Stimulated activated naive CD4-positive, alpha-beta T cell (primary cell): ENCODE results near the gene IL6.
"Not testable (repeated sequence)": the region's sequence is repeated elsewhere in the genome, so short reads cannot be mapped to it uniquely, and the experiment has no call there.

Experiments
- DNase-seq, 6 experiments: peaks; one replicate each; lab custom pipeline; 2025; lab: John Stamatoyannopoulos, UW

The IL6 gene

DNA sequence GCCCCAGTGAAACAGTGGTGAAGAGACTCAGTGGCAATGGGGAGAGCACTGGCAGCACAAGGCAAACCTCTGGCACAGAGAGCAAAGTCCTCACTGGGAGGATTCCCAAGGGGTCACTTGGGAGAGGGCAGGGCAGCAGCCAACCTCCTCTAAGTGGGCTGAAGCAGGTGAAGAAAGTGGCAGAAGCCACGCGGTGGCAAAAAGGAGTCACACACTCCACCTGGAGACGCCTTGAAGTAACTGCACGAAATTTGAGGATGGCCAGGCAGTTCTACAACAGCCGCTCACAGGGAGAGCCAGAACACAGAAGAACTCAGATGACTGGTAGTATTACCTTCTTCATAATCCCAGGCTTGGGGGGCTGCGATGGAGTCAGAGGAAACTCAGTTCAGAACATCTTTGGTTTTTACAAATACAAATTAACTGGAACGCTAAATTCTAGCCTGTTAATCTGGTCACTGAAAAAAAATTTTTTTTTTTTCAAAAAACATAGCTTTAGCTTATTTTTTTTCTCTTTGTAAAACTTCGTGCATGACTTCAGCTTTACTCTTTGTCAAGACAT, 574 bp upstream of the IL6 start:
- DNase-seq: peak; percentile 12 to 58 (median 32)

DNA sequence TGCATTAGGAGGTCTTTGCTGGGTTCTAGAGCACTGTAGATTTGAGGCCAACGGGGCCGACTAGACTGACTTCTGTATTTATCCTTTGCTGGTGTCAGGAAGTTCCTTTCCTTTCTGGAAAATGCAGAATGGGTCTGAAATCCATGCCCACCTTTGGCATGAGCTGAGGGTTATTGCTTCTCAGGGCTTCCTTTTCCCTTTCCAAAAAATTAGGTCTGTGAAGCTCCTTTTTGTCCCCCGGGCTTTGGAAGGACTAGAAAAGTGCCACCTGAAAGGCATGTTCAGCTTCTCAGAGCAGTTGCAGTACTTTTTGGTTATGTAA, 675 bp downstream of the IL6 start:
- DNase-seq: no peak

DNA sequence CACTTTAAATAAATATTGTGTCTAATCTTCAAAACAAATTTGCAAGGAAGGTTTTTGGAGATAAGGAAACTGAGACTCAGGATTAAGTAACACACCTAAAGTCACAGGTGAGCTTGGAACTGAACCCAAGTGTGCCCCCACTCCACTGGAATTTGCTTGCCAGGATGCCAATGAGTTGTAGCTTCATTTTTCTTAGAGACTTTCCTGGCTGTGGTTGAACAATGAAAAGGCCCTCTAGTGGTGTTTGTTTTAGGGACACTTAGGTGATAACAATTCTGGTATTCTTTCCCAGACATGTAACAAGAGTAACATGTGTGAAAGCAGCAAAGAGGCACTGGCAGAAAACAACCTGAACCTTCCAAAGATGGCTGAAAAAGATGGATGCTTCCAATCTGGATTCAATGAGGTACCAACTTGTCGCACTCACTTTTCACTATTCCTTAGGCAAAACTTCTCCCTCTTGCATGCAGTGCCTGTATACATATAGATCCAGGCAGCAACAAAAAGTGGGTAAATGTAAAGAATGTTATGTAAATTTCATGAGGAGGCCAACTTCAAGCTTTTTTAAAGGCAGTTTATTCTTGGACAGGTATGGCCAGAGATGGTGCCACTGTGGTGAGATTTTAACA, 1.5 kb downstream of the IL6 start:
- DNase-seq: peak in 3 of 6 experiments; percentile 11 to 36 (median 21)

DNA sequence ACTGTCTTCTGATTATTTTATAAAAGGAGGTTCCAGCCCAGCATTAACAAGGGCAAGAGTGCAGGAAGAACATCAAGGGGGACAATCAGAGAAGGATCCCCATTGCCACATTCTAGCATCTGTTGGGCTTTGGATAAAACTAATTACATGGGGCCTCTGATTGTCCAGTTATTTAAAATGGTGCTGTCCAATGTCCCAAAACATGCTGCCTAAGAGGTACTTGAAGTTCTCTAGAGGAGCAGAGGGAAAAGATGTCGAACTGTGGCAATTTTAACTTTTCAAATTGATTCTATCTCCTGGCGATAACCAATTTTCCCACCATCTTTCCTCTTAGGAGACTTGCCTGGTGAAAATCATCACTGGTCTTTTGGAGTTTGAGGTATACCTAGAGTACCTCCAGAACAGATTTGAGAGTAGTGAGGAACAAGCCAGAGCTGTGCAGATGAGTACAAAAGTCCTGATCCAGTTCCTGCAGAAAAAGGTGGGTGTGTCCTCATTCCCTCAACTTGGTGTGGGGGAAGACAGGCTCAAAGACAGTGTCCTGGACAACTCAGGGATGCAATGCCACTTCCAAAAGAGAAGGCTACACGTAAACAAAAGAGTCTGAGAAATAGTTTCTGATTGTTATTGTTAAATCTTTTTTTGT, 2.3 kb downstream of the IL6 start:
- no peak for DNase-seq

DNA sequence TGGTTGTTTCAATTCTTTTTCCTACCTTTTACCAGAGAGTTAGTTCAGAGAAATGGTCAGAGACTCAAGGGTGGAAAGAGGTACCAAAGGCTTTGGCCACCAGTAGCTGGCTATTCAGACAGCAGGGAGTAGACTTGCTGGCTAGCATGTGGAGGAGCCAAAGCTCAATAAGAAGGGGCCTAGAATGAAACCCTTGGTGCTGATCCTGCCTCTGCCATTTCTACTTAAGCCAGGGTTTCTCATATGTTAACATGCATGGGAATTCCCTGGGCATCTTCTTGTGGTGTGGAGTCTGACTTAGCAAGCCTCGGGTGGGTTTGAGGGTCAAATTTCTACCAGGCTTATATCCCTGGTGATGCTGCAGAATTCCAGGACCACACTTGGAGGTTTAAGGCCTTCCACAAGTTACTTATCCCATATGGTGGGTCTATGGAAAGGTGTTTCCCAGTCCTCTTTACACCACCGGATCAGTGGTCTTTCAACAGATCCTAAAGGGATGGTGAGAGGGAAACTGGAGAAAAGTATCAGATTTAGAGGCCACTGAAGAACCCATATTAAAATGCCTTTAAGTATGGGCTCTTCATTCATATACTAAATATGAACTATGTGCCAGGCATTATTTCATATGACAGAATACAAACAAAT, 3.2 kb downstream of the IL6 start:
- DNase-seq: no peak

DNA sequence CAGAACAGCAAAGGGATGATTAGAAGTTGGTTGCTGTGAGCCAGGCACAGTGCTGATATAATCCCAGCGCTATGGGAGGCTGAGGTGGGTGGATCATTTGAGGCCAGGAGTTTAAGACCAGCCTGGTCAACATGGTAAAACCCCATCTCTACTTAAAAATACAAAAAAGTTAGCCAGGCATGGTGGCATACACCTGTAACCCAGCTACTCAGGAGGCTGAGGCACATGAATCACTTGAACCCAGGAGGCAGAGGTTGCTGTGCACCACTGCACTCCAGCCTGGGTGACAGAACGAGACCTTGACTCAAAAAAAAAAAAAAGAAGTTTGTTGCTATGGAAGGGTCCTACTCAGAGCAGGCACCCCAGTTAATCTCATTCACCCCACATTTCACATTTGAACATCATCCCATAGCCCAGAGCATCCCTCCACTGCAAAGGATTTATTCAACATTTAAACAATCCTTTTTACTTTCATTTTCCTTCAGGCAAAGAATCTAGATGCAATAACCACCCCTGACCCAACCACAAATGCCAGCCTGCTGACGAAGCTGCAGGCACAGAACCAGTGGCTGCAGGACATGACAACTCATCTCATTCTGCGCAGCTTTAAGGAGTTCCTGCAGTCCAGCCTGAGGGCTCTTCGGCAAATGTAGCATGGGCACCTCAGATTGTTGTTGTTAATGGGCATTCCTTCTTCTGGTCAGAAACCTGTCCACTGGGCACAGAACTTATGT, 4.1 kb downstream of the IL6 start:
- DNase-seq: no peak

DNA sequence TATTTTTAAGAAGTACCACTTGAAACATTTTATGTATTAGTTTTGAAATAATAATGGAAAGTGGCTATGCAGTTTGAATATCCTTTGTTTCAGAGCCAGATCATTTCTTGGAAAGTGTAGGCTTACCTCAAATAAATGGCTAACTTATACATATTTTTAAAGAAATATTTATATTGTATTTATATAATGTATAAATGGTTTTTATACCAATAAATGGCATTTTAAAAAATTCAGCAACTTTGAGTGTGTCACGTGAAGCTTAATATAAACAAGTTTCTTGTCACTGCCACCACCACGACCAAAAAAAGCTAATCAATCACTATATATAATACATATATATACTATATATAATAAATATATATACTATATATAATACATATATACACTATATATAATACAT, 4.8 kb downstream of the IL6 start:
- DNase-seq: no peak

DNA sequence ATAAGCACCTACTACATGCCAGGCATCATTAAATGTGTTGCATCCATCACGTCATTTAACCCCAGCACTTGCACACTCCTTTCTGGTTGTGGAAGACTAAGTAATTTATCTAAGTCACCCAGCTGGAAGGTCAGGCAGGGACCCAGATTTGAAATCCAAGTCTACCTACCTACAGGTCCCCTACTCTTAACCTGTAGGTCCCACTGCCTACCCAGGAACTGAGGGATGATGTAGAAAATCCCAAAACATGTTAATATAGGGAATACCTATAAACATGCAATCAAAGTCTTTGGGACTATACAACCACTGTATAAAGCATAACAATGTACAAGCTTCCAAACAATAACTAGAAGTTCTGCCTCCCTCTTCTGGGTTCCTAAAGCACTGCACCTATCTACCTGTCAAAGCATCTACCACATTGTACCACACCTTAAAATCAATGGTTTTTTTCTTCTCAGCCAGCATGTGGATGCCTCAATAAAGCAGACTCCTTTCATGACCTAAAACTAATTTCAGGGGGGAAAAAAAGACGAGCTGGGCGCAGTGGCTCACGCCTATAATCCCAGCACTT, 5.6 kb downstream of the IL6 start:
- no peak for DNase-seq

DNA sequence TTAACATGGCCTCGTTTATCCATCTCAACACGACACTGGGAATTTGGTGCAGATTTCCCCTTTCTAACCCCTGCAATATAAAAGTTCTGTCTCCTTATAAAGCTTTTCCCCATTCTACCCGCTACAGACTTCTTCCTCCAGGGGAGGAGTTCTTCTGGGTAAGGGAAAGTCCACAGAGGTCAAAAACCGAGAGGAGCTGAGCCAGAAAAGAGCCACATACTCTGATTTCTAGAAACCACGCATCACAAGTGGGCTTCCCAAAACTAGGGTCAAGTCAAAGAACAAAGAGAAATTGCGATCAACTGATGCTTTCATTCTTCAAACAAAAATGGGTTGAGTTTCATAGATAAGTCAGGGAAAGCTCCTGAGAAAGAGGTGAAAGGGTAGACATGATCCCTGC, 6.8 kb downstream of the IL6 start:
- no peak for DNase-seq

DNA sequence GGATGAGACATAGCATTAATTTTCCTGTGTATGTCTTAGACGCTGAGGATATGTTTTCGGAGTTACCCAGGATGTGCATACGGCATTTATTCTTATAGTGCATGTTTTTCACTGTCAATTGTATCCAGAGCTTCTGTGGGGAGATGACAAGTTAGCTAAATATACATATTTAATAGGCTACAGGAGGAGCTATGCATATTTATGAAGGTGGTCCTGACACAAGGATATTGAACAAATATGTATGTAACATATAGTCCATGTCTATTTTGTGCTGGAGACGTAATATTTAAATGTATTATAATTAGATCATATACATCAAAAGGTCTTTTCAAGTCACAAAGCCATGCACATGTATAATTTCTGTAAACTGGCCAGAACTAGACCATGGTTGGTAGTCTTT, 16.0 kb downstream of the IL6 start:
- no peak for DNase-seq

DNA sequence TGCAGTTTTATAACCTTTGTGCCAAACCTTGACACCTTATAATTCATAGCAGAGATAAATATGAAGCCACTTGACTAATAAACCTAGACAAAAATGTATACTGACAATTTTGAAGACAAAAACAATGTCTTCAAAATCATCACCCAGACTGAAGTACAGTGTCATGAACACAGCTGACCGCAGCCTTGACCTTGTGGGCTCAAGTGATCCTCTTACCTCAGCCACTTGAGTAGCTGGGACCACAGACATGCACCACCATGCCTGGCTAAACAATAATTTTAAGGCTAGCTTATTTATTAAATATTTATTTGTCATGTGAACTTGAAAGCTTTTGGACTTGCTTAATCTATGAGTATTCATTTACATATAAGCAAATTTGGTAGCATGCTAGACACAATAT, 24.3 kb downstream of the IL6 start:
- DNase-seq: no peak

DNA sequence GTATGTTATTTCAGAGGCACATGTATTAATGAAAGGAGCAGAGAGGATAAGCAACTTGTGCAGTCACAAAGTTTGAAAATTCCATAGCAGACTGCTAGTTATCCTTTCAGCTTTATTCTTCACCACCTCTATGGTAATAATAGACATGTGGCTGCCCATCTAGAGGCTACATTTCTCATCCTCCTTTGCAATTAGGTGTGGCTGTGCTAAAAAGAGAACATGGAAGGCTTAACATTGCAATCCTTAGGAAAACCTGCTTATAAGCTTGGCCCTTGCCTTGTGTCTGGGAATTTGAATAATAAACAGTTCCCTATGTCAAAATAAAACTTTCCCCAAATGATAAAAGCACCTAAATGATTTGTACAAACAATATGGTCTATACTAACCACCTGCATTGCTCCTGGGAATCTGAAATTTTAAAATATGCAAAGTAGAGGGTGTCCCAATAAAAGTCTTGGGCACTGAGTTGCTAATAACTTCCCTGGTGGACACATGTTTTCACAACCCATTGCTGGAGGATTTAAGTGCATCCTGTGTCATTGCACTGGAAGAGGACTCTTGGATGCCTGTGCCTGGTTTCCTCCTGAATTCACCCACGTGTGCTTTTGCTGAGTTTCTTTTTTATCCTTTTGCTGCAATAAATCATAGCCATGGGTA, 30.5 kb downstream of the IL6 start:
- DNase-seq: no peak

DNA sequence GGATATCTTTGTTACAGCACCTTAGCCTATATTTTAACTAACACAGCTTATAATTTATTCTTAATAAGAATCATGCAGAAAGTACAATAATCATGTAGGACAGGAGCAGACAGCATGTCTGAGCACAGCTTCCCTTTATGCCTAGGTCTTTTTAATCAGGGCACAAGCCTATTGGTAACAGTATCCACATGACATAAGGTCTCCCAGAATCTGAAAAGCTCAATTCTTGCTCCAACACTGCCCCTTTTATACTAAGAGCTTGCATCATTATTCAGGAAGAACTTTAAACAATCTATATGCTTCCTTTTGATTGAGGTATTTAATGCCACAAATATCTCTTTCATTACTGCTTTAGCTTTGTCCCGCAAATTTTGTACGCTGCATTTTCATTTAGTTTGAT, 31.6 kb downstream of the IL6 start:
- no peak for DNase-seq

DNA sequence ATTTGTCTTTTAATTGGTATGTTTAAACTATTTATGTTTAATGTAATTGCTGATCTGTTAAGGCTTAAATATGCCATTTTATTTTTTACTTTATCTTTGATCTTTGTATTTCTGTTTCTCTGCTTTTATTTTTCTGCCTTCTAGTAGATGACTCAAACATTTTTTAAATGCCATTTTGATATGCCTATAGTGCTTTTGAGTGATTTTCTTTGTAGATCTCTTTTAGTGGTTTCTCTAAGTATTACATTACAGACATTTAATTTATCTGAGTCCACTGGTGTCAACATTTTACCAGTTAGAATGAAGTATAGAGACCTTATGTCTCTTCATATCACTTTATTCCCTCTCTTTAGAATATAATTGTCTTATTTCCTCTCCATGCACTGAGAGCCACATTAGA, 32.7 kb downstream of the IL6 start:
- no peak for DNase-seq

DNA sequence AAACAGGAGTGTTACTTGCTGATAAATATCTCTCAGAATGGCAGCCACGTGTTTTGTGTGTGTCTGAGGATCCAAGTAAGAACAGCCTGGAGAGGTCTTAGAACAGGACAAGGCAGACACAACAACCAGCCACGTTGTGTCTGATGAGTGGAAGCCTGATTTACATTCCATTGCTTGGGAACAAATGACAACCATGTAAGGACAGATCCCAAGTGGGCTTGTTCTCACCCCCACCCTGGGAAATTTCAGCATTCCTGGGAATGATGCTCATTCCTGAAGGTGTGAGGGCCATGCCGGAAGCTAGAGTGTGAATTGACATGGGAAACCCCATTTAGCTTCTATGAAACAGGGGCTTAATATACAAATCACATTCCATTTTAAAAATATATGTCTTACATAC, 35.9 kb downstream of the IL6 start:
- DNase-seq: no peak

DNA sequence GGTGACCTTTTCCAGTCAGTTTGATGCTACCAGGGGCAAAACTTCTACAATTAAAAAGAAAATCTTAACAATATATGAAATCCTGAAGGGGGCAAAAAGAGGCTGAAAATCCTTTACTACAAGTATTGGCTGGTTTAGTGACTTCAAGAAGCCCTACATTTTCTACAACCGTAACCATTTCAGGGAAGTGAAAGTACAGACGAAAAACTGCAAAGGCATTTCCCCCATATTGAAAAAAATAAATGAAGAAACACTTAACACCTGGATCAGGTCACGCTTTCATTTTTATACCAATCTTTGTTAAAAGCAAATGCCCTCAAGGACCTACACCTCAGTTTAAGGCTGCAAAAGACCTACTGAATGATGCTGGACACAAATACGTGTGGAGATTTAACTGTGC, 38.6 kb downstream of the IL6 start:
- DNase-seq: no peak

DNA sequence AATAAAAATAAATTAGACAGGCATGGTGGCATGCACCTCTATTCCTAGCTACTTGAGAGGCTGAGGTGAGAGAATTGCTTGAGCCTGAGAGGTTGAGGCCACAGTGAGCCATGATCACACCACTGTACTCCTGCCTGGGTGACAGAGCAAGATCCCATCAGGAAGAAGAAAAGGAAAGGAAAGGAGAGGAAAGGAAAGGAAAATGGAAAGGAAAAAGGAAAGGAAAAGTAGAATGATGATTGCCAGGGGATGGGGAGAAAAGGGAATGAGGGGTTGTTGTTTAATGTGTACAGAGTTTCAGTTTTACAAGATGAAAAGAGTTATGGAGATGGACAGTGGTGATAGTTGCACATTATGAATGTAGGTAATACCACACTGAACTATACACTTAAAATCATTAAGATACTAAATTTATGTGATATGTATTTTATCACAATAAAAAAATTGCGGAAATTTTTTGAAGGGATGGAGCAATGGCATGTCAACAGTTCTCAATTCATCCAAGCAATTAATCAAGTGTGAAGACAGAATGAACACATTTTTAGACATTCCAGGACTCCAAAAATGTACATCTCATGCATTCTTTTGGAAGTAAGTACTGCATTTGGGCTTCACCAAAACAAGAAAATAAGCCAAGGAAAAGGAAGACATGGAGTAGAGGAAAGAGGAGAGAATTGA, 44.3 kb downstream of the IL6 start:
- DNase-seq: no peak

DNA sequence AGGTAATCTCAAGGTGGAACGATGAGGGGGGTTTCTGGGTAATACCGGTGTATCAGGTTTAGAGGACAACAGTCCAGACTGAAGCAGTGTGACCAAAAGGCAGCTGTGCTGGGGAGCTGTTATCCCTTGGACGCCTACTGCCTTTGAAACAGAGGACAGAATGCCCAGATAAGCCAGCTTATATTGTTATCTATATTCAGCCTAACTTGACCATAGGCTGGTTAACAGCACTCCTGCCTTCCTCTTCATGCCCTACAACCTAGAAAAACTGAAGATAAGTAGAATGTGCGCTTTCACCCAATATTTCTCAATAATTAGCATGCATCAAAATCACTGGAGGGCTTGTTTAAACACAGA, 44.9 kb downstream of the IL6 start:
- DNase-seq: no peak

DNA sequence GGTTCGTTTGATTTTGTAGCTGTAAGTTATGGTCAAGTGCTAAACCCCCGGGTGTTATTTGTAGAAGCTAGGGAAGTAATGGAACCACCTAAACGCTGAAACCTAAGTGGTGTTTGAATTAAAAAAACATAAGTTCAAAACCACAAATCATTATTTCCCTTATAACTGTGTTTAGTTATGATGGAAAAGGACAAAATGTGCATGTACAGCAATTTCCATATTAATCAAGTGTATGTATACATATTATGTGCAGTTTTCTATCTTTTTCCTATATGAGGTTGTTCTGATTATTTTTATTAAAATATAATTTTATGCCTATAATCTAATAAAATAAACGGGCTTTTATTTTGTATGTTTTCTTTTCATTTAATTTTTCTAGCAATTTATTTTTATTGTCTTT, 45.9 kb downstream of the IL6 start:
- DNase-seq: no peak

DNA sequence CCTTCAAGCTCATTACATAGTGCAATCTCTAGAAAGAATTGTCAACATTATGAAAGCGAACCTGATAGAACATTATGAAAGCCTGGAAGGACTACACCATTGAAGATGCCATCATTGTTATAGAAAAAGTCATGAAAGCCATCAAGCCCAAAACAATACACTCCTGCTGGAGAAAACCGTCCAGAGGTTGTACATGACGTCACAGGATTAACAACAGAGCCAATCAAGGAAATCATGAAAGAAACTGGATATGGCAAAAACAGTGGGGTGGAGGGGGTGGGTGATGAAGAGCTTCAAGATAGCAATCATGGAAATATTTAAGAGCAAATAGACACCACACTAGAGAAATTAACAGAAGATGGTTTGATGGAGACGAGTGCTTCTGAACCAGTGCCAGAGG, 50.0 kb downstream of the IL6 start:
- no peak for DNase-seq

DNA sequence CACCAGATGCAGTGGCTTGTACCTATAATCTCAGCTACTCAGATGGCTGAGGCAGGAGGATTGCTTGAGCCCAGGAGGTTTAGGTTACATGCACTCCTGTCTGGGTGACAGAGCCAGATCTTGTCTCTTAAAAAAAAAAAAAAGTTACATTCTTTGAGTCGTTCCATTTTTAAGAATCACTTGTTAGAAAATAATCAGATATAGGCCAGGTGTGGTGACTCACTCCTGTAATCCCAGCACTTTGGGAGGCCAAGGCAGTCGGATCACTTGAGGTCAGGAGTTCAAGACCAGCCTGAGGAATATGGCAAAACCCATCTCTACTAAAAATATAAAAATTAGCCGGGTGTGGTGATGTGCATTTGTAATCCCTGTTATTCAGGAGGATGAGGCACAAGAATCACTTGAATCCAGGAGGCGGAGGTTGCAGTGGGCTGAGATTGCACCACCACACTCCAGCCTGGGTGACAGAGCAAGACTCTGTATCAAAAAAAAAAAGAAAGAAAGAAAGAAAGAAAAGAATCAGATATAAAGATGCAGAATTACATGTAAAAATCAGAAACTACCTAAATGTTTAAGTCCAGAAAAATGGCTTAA, 52.8 kb downstream of the IL6 start:
- not testable (repeated sequence) for DNase-seq
